Endothelial cell of umbilical vein (primary cell): ENCODE measurements around the gene PEX7.

Source experiments
- EZH2 ChIP-seq: IDR thresholded peaks from 2 replicates; pipeline ENCODE4 v1.6.1; 2012; ENCODE audit warnings: borderline replicate concordance, low read depth, mild to moderate bottlenecking, moderate library complexity, low read length, inconsistent platforms; ENCODE audit not compliant: severe bottlenecking
- GATA2 ChIP-seq: IDR thresholded peaks from 2 replicates; pipeline ENCODE4 v1.7.0; 2011; ENCODE audit warnings: low read depth, mild to moderate bottlenecking, moderate library complexity, mixed read lengths, low read length; ENCODE audit not compliant: insufficient read length, insufficient read depth
- JUN ChIP-seq: IDR thresholded peaks from 2 replicates; pipeline ENCODE4 v1.6.1; 2011; ENCODE audit warnings: borderline replicate concordance, low read depth; ENCODE audit not compliant: insufficient read length, insufficient read depth
- POLR2A ChIP-seq: IDR thresholded peaks from 2 replicates; pipeline ENCODE4 v1.6.1; 2012; ENCODE audit warnings: low read depth, mild to moderate bottlenecking, control low read depth, low read length
- POLR2AphosphoS5 ChIP-seq: IDR thresholded peaks from 2 replicates; pipeline ENCODE4 v1.6.1; 2012; ENCODE audit warnings: low read depth, mild to moderate bottlenecking, control low read depth, low read length, moderate library complexity; ENCODE audit not compliant: insufficient read depth
- TF ChIP-seq, protein P1 (sequence below), 2 donors: IDR thresholded peaks; 1 replicate in 1 of 2; 2 replicates in 1 of 2; pipeline ENCODE4 v1.5.1; 2011; ENCODE audit warnings: low read length in 2 of 2, mild to moderate bottlenecking in 2 of 2, moderate library complexity in 2 of 2, control low read depth in 1 of 2, inconsistent platforms in 1 of 2, low read depth in 1 of 2; ENCODE audit not compliant: insufficient read depth in 1 of 2; ENCODE audit errors: extremely low read depth in 1 of 2

DNA sequence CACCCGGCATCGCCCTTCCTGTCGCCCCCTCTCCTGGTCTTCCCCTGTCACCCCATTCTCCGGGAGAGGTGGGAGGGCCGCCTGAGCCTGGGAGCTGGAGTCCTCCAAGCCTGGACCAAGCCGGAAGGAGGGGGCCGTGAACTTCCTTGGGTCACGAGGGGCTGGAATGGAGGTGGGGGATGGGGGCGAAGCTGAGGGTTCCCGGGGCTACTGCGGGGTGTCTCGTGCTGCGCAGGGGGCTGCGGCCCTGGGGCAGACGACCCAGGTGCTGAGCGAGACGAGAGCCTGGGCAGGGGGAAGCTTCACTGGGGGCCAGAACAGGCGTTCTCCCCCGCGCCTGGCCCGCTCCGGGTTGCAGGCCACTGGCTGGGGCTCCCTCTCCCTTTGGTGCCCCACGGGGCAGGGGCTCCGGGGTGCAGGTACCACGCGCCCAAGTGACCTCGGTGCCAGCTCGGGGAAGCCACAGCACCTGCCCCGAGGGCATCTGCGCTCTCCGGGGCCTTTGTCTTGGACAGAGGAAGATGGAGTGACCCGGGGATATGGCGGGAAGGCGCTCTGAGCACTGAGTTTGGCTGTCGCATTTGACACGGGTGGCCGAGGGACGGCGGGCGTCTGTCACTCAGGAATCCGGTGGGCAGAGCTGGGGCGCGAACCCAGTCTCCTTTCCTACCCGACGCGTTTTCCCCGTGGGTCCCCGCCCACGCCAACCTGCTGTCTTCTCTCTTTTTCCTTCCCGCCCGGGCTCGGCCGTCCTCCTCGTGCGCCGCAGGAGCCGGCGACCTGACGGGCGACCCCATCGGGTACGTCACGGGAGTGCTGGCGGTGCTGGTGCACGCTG is 100.9 kb downstream of the PEX7 start:
- TF ChIP-seq, protein P1, sequence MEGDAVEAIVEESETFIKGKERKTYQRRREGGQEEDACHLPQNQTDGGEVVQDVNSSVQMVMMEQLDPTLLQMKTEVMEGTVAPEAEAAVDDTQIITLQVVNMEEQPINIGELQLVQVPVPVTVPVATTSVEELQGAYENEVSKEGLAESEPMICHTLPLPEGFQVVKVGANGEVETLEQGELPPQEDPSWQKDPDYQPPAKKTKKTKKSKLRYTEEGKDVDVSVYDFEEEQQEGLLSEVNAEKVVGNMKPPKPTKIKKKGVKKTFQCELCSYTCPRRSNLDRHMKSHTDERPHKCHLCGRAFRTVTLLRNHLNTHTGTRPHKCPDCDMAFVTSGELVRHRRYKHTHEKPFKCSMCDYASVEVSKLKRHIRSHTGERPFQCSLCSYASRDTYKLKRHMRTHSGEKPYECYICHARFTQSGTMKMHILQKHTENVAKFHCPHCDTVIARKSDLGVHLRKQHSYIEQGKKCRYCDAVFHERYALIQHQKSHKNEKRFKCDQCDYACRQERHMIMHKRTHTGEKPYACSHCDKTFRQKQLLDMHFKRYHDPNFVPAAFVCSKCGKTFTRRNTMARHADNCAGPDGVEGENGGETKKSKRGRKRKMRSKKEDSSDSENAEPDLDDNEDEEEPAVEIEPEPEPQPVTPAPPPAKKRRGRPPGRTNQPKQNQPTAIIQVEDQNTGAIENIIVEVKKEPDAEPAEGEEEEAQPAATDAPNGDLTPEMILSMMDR (IDR thresholded peaks at IDR 0.05; ENCODE audit: extremely low read depth in 1 of 2, insufficient read depth in 1 of 2, low read depth in 1 of 2, low read length in 2 of 2), result no peak
- TF ChIP-seq GATA2 (no peak), POLR2AphosphoS5 (no peak), POLR2A (no peak), JUN (no peak), EZH2 (peak; percentile 70)
